ENCODE measurements around the gene OPA1. TPM values are rescaled to one million over a fixed set of nuclear protein-coding genes. Genes with fewer than 3 reads are reported as not detected.
A peak's percentile ranks its signal among the peaks of the same experiment; 100 is the strongest.

Gene OPA1
- total and polyA plus RNA-seq, 2 of the 13 experiments (the other 11 are each of a cell fraction or from before 2014, with no cell fraction given): 26.7 to 78.5 TPM

DNA sequence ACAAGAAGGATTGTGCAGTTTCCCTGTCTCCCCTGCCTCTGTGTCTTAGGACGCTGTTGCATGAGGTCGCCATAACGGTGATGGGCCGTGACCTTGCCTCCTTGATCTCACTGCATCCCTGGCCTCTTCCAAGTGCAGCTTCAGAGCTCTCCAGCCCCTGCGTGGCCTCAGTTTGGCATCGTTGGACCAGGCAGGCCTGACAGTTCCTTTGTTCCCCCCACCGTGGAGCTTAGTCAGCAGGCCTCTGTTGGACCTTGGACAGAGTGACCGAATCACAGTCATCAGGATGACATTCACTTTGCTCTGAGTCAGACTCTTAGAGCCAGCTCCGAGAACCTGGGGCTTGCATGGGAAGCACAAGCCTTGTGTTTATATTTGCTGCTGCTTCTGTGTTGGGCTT lies 139.4 kb downstream of the OPA1 start (continued):
- TF ChIP-seq ZBTB4 (CRISPR knock-in tag; IDR thresholded peaks at IDR 0.05; ENCODE audit: borderline replicate concordance) (0 out of 2 replicates have a peak, but pooled peaks have one; percentile 70), GABPA (IDR thresholded peaks at IDR 0.05; ENCODE audit: low read depth, low read length) (no peak), GABPA (CRISPR knock-in tag; IDR thresholded peaks at IDR 0.05; ENCODE audit: low read depth) (no peak), KDM4B (CRISPR knock-in tag; IDR thresholded peaks at IDR 0.05) (no peak), SMAD1 (CRISPR knock-in tag; IDR thresholded peaks at IDR 0.05; ENCODE audit: borderline replicate concordance, low read depth) (no peak), GATAD2A (CRISPR knock-in tag; IDR thresholded peaks at IDR 0.05) (peak; percentile 91), ZHX1 (CRISPR knock-in tag; IDR thresholded peaks at IDR 0.05; ENCODE audit: low read depth) (no peak), GATA4 (IDR thresholded peaks at IDR 0.05; ENCODE audit: borderline replicate concordance, low read depth) (no peak), ZNF660 (CRISPR knock-in tag; IDR thresholded peaks at IDR 0.05; ENCODE audit: borderline replicate concordance, low read depth) (no peak), ARHGAP35 (CRISPR knock-in tag; IDR thresholded peaks at IDR 0.05; ENCODE audit: borderline replicate concordance) (no peak), BATF2 (CRISPR knock-in tag; IDR thresholded peaks at IDR 0.05) (no peak), HNF4A (CRISPR knock-in tag; IDR thresholded peaks at IDR 0.05) (peak; percentile 89), FOSL2 (CRISPR knock-in tag; IDR thresholded peaks at IDR 0.05) (peak; percentile 97), NCOA2 (CRISPR knock-in tag; IDR thresholded peaks at IDR 0.05) (peak; percentile 27; the same call in 1 of the 2 replicates), KLF12 (CRISPR knock-in tag; IDR thresholded peaks at IDR 0.05; ENCODE audit: borderline replicate concordance) (no peak), ZFY (CRISPR knock-in tag; IDR thresholded peaks at IDR 0.05) (peak; percentile 49; the same call in 1 of the 2 replicates), IKZF1 (IDR thresholded peaks at IDR 0.05) (no peak), RXRB (CRISPR knock-in tag; IDR thresholded peaks at IDR 0.05; ENCODE audit: borderline replicate concordance) (0 out of 2 replicates have a peak, but pooled peaks have one; percentile 37), ZNF704 (CRISPR knock-in tag; IDR thresholded peaks at IDR 0.05; ENCODE audit: borderline replicate concordance) (no peak), KAT7 (CRISPR knock-in tag; IDR thresholded peaks at IDR 0.05; ENCODE audit: borderline replicate concordance) (no peak), ZBTB21 (CRISPR knock-in tag; IDR thresholded peaks at IDR 0.05) (no peak)
- TF ChIP-seq, protein P1, sequence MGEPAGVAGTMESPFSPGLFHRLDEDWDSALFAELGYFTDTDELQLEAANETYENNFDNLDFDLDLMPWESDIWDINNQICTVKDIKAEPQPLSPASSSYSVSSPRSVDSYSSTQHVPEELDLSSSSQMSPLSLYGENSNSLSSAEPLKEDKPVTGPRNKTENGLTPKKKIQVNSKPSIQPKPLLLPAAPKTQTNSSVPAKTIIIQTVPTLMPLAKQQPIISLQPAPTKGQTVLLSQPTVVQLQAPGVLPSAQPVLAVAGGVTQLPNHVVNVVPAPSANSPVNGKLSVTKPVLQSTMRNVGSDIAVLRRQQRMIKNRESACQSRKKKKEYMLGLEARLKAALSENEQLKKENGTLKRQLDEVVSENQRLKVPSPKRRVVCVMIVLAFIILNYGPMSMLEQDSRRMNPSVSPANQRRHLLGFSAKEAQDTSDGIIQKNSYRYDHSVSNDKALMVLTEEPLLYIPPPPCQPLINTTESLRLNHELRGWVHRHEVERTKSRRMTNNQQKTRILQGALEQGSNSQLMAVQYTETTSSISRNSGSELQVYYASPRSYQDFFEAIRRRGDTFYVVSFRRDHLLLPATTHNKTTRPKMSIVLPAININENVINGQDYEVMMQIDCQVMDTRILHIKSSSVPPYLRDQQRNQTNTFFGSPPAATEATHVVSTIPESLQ (CRISPR knock-in tag; conservative IDR thresholded peaks at IDR 0.05): no peak
